Cerebellar cortex (tissue), 1 donor: ENCODE results near the gene VWCE.
A peak's percentile ranks its signal among the peaks of the same experiment; 100 is the strongest.

Experiments used
- DNase-seq: peaks from one replicate; pipeline ENCODE4 v3.0.0-alpha.2; 2015; ENCODE audit warnings: low spot score

Gene VWCE, protein sequence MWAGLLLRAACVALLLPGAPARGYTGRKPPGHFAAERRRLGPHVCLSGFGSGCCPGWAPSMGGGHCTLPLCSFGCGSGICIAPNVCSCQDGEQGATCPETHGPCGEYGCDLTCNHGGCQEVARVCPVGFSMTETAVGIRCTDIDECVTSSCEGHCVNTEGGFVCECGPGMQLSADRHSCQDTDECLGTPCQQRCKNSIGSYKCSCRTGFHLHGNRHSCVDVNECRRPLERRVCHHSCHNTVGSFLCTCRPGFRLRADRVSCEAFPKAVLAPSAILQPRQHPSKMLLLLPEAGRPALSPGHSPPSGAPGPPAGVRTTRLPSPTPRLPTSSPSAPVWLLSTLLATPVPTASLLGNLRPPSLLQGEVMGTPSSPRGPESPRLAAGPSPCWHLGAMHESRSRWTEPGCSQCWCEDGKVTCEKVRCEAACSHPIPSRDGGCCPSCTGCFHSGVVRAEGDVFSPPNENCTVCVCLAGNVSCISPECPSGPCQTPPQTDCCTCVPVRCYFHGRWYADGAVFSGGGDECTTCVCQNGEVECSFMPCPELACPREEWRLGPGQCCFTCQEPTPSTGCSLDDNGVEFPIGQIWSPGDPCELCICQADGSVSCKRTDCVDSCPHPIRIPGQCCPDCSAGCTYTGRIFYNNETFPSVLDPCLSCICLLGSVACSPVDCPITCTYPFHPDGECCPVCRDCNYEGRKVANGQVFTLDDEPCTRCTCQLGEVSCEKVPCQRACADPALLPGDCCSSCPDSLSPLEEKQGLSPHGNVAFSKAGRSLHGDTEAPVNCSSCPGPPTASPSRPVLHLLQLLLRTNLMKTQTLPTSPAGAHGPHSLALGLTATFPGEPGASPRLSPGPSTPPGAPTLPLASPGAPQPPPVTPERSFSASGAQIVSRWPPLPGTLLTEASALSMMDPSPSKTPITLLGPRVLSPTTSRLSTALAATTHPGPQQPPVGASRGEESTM

DNA sequence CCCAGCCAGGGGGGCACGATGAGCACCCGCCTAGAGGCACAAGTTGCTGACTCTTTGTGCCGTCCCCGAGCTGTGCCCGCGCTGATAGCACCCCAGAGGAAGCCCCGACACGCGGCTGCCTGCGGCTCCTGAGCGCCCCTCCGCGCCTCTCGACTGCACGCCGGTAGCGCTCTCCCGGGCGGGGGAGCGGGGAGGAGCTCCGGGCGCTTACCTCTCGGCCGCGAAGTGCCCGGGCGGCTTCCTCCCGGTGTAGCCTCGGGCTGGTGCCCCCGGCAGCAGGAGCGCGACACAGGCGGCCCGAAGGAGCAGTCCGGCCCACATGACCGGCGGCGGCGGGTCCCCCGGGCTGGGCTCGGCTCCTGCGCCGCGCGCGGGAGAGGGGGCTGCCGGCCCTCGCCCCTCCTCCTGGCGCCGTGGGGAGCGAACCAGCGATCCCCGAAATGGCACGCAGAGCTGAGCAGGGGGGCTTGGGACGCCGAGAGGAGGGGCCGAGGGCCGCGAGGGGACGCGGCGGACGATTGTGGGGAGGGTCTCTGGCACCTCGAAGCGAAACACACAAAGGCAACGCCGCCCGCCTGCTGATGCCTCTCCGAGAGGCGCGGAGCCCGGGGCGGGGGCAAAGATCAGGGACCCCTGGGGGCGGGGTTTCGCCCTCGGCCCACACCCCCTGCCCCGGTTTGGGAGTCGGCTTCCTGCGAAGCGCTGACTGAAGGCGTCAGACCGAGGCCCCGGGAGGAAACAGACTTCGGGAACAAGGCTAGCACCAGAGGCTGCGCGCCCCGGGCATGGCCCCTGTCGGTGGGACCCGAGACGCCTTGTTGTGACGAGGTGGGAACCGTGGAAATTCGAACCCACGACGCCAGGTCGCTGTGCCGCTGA is at the start of gene VWCE:
Gene VWCE, minus strand, starts transcription at position 600 of the 879 bp plus-strand sequence. Its CDS starts 279 bp downstream, at position 321.
- peak; percentile 69 for DNase-seq

DNA sequence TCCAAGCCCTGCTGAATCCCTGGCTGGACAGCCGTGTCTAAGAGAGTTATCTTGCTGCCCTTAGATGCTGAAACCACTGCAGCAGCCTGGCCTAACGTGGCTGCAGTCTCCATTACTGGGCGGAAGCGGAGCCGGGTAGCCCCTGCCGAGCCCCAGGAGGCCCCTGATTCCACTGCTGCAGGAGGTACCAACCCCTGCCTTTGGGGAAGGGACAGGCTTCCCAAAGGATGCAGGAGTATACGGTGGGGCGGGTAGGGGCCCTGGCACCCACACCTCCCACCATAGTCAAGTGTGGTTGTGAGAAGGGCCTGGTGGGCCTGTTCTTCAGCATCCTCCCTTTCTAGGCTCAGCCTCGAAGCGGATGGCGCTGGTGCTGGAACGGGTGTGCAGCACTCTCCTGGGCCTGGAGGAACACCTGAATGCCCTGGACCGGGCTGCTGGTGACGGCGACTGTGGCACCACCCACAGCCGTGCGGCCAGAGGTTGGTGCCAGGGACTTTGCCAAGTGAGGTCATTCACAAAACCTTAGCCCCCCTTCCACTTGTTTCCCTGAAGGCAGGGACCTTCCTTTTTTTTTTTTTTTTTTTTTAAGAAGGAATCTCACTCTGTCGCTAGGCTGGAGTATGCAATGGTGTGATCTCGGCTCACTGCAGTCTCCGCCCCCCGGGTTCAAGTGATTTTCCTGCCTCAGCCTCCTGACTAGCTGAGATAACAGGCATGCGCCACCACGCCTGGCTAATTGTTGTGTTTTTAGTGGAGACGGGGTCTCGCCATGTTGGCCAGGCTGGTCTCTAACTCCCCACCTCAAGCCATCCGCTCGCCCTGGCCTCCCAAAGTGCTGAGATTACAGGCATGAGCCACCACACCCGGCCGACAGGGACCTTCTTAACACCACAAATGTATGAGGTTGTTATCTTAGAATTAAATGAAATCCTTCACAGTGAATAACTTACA is 49.0 kb upstream of the VWCE start:
- no peak for DNase-seq

DNA sequence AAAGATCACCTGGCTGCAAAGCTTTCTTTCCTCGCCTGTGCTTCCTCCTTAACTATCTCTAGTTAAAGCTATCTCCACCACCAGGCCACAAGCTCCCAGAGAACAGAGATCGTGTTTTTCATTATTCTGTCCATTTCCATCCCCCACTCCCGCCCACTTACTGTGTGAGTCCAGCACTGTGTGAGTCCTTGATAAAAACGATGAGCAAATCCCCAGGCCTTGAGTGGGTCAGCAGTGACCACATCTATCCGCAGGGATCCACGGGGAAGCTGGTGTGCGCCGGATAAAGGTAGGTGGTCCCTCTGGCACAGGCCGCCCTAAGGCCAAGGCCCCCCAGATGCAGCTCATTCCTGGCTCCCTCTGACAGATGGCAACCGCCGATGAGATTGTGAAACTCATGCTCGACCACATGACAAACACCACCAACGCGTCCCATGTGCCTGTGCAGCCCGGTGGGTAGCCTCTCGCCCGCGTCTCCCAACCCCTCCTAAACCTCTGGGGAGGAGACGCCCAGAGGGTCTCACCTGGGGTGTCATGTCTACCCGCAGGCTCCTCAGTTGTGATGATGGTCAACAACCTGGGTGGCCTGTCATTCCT is 47.2 kb upstream of the VWCE start:
- DNase-seq, result no peak

DNA sequence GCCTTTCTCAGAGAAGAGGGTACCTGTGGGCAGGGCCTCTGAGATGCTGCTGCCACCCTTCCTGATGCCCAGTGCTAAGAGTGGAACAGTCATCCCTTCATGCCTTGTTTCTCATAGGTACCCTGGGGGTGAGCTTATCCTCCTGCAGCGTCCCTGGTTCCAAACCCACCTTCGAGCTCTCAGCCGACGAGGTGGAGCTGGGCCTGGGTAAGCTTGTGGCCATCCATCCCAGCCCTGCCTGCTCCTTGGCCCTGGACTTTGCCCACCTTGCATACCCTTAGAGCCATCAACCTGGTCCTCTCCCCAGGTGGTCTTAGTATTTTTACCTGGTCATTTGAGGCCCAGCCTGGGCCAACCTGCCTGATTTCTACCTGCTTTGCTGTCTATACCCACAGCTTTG is 46.6 kb upstream of the VWCE start:
- DNase-seq, result no peak

DNA sequence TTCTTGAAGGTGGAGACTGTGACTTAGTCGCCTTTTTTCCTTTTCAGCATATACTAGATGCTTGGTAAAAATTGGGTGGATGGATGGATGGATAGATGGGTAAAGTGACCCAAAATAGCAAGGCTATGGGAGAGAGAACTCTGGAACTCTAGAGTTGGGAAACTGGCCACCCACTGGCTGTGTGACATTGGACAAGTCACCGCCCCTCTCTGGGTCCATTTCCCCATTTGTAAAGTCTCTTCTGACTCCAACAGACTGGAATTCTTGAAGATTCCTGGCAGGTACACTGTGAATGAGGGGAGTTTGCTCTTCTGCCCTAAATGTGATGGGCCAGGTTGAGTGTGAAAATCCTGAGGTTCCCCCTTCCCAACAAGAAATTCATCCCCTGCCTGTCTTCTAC is 45.9 kb upstream of the VWCE start:
- no peak for DNase-seq

DNA sequence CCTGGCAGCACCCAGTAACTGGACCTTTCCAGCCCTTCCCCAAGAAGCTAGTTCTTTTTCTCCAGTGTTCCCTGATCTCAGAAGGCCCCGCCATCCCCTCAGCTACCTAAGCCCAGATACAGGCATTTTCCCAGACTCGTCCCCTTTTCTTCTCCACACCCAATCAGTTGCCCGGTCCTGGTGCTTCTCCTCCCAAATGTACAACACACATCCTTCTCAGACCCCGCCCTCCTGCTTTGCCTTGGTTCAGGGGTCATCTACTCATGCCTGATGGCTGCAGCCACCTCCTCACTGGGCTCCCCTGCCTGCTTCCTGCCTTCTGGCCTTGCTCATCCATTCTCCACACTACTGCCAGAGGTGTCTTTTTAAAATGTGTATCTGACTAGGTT is 44.4 kb upstream of the VWCE start:
- no peak for DNase-seq

DNA sequence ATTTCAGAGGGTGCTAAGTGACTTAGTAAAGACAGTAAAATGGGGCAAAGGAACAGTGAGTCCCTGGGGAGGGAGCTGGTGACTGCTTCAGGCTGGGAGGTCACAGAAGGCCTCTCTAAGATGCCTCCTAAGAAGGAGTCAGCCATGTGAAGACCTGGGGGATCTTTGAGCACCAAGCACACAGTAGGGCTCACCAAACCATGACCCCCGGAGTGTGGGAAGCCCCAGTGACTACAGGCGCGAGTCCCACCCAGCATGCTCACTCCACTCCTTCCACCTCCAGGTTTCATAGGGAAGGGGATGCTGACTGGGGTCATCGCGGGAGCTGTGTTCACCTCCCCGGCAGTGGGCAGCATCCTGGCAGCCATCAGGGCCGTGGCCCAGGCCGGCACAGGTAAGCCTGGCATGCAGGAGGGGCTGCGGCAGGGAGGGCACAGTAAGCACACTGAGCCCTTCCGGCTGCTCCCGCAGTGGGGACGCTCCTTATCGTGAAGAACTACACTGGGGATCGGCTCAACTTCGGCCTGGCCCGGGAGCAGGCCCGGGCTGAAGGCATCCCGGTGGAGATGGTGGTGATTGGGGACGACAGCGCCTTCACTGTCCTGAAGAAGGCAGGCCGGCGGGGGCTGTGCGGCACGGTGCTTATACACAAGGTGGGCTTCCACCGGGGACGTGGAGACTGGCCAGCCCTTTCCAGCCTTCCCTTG is 43.8 kb upstream of the VWCE start:
- DNase-seq, result no peak

DNA sequence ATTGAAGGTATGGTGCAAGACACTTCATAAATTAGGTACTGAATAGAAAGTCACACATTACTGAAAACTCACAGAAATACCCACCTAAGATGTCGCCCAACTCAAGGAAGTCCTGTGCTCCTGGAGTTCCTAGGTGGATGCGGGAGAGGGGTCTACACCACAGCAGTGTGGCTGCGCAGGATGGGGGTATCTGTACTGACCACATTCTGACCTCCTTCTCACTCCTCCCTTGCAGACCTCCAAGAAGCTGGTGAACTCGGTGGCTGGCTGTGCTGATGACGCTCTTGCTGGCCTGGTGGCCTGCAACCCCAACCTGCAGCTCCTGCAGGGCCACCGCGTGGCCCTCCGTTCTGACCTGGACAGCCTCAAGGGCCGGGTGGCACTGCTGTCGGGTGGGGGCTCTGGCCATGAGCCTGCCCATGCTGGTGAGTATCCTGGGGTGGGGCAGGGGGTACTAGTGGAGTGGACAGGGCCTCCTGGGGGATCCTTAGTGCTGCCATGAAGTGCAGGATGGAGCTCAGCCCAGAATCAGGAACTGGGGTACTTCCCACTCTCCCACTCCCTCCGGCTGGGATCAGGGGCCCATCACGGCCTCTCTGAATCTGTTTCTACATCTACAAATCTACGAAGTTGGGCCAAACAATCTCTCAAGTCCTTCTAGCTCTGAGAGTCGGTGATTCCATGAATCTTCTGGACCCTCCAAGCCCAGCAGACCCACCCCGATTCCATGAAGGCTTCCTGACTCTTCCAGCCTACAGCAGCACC is 42.8 kb upstream of the VWCE start:
- no peak for DNase-seq

DNA sequence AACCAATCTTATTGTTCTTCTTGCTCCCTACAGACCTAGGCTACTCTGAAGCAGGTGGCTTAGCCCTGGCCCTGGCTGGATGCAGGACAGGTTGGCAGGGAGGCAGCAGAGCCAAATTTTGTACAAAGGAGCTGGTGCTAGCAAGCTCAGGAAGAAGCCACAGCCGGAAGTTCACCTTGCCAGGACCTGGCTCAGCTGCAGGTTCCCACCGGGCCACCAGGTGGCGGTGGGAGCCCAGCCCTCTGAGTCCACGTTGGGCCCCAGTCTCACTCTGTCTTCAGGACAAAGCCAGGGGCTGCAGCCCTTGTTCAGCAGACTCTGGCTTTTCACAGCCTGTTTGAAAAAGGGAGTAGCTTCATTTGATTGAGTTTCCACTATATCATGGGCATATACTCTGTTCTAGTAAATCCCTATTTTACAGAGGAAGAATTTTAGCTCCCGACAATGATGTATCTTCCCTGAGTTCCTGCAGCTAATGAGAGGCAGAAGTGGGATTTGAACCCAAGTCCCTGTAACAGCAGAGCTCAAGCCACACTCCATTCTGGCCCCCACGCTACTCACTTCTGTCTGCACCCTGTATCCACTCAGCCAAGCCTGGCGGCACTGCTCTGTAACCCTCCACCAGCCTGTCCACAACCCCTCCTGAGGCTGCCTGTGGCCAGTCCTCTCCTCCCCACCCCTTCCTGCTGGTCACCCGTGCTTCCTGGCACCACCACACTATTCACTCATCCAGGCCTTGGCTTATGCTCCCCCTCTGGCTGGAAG is 41.2 kb upstream of the VWCE start:
- peak; percentile 96 for DNase-seq

DNA sequence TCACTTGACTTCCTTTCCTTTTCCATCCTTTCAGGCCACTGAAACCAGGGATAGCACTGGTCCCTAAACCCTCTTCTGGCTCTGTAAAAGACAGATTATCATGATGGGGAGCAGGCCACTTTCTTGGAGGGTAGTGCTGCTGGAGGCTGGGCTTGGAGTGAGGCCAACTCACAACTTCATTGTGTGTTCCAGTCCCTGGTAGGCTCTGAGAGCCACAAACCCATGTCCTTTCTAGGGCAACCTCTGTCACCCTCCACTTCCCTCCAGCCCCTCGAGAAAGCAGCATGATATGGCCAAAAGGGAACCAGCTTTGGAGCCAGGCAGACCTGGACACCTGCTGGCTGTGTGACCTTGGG is 40.2 kb upstream of the VWCE start:
- peak; percentile 3 for DNase-seq

DNA sequence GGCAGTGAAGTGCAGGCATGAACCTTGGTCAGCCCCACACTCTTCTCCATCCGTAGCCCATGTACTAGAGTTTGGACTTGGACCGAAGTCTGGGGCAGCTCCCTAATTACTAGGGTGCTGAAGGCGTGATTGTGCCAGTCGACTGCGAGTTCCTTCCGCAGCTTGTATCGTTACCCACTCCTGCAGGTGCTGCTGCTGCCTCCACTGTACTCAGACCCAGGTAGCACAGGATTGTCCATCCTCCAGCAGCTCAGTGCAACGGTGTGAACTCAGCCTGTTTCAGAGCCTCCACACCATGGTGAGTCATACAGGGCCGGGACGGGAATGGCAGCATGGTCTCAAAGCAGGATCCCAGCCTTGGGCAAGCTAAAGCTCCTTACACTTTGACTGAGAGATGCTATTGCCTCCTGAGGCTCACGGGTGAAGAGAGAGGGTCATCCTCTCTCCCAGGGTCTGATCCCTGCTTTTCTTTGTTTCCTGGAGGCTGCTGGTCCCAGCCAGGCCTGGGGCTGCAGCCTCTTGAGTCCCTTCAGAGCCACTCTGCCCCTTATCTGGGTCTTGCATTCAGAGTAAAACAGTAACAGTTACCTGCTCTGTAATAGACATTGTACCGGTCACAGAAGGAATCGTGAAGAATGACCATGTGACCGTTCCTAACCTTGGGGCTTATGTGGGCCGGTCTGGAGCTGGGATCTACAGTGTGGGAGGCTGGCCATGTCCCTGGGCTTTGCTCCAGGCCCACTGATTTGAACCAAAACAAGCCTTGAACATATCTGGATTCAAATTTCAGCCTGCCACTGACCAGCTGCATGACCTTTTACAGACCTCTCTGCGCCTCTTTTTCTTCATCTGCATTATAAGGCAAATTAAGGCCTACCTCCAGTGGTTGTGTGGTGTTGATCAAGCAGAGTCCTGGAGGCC is 39.6 kb upstream of the VWCE start:
- DNase-seq, result peak; percentile 31

DNA sequence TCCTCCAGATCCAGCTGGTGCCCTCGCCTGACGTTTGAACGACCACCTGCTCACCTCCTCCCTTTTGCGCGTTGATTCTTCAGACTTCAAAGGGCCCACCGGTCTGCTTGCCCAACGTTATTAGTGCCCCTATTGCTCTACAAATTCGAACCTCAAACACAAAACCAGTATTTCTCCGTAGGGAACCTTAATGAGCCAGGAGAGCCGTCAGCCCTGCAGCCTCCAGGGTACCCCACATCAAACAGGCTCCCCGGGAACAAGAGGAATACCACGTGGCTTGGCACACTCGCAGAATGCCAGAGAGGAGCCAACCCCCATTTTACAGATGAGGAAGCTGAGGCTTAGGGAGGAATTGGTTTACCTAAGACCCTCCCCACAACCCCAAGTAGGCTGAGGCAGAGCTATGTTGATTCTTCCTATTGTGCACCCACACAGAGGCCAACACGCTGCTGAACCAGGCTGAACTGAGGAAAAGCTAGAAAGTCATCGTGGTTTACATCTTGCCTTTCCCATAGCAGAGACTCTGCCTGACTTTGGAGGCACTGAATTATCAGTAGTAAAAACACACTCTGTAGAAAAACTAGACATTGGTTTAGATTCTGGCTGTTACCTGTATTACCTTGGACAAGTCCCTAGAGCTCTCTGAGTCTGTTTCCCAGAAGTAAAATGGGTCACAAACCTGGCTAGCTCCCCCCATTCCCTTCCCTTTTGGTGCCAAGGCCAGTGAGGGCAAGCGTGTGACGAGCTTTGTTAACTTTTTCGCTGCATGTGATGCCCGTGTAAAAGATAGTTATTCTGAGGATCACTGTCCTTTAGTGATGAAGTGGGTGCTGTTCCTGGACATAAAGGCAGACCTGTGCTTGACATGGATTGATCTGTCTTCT is 38.7 kb upstream of the VWCE start:
- DNase-seq, result peak; percentile 10

DNA sequence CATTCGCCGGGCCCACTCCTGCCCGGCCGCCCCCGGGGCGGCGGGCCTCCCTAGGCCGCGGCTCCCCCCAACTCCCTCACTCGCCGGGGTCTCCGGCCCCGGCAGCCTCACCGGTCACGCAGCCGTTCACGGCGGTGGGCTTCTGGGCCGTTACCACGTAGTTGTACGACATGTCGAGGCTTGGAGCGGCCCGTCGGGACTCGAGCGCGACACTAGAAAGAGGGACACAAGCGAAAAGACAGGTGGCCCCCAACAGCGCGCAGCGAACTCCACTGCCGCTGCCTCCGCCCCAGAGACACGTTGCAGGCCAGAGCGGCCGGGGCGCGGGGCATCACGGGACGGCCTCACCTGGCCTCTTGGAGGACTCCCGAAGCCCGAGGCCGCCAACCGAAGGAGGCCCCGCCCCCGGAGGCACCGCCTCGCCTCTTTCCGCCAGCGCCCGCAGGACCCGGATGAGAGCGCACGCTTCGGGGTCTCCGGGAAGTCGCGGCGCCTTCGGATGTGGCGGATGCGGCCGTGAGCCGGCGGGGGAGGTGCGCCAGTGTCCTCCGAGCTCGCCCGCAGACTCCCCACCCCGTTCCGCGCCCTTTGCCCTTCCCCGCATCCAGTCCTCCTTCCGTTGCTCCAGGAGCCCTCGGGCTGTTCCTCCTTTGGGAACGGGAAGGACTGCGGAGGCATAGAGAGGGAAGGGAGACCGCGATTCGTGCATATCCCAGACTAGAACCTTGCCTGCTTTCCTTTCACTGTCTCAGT is 37.9 kb upstream of the VWCE start, which contains the start of the genes DDB1 and TKFC:
Gene DDB1, minus strand, starts transcription at position 309 of the 753 bp plus-strand sequence. Its CDS starts 137 bp downstream, at position 172.
Gene TKFC, plus strand, starts transcription at position 432 of the 753 bp plus-strand sequence. CDS start 1,501 bp downstream, outside the sequence.
- DNase-seq, result peak; percentile 93

DNA sequence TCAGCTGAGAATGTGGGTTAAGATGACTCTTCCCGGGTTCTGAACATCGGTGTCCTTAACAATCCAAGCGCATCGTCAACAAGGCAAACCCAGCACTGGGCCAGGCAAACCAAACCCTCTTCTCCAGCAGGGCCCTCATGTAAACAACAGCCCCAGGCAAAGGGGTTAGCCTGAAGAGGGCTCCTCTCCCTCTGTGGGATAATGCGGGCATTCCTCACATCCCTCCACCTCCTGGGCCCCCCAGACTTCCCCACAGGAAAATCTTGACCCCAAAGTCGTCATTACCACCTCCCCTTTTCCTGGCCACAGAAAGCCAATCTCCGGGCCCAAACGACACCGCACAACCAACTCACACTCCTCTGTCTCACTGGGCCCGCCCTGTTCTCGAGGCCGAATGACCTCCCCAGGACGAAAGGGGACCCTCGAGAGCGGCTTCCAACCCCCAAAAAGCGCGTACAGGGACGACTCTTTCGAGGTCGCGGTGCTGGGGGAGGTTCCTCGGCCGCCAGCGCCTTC is 37.2 kb upstream of the VWCE start:
- DNase-seq, result peak; percentile 8

DNA sequence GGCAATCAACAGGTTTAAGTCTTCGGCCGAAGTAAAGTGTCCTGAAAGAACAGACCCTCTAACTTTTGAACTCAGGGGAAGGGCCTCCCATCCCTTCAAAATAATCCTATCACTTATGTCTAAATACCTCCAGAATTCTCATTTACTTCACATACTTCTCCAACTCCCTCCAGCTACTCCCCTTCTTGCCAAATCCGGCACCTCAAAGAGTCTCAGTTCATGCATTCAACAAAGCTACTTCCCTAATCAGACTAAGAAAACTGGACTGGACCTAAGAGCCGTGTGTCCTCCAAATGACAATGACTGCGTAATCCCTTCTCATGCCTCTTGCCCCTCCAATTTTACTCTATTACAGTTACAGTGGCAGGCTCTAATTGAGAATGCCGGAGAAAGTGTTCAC is 36.5 kb upstream of the VWCE start:
- DNase-seq, result no peak
